HG03066 (cell line): ENCODE data around the gene EPN2.
"Not testable (repeated sequence)": the region's sequence is repeated elsewhere in the genome, so short reads cannot be mapped to it uniquely, and the experiment has no call there.

Source experiments
- ATAC-seq: cut with Tn5 transposase; IDR thresholded peaks from one replicate; pipeline ENCODE4 v1.9.1; 2021; ENCODE audit warnings: low read depth; ENCODE audit not compliant: unreplicated experiment

EPN2 gene

GRCh38 chr17:19341641-19342610 is 104.8 kb downstream of the EPN2 start:
- no peak for ATAC-seq

- no peak for ATAC-seq
These were observed 105.6 kb downstream of the EPN2 start for GRCh38 chr17:19342611-19343255.

GRCh38 chr17:19343256-19343630 is 106.1 kb downstream of the EPN2 start:
- ATAC-seq, result no peak

- no peak for ATAC-seq
These were observed 106.5 kb downstream of the EPN2 start for GRCh38 chr17:19343671-19344151.

GRCh38 chr17:19344311-19345066 is 107.3 kb downstream of the EPN2 start:
- no peak for ATAC-seq

GRCh38 chr17:19345067-19345460 is 107.9 kb downstream of the EPN2 start:
- no peak for ATAC-seq

GRCh38 chr17:19345486-19346350 is 108.6 kb downstream of the EPN2 start:
- no peak for ATAC-seq

- ATAC-seq, result no peak
These were observed 109.4 kb downstream of the EPN2 start for GRCh38 chr17:19346351-19347255.

GRCh38 chr17:19347323-19348080 is 110.3 kb downstream of the EPN2 start:
- ATAC-seq, result no peak

- ATAC-seq, result no peak
These were observed 111.0 kb downstream of the EPN2 start for GRCh38 chr17:19348081-19348650.

- no peak for ATAC-seq
These were observed 111.6 kb downstream of the EPN2 start for GRCh38 chr17:19348806-19349205.

- ATAC-seq, result not testable (repeated sequence)
These were observed 116.2 kb downstream of the EPN2 start for GRCh38 chr17:19353401-19353800.

- ATAC-seq, result no peak
These were observed 117.6 kb downstream of the EPN2 start for GRCh38 chr17:19354748-19355147.

- no peak for ATAC-seq
These were observed 120.2 kb downstream of the EPN2 start for GRCh38 chr17:19357351-19357750.

GRCh38 chr17:19357761-19358160 is 120.6 kb downstream of the EPN2 start:
- ATAC-seq, result no peak

GRCh38 chr17:19359151-19359550 is 122.0 kb downstream of the EPN2 start:
- ATAC-seq, result no peak

GRCh38 chr17:19359856-19360255 is 122.7 kb downstream of the EPN2 start:
- no peak for ATAC-seq

- no peak for ATAC-seq
These were observed 123.6 kb downstream of the EPN2 start for GRCh38 chr17:19360772-19361171.
